Non-pigmented ciliary epithelial cell (primary cell): Measurements from ENCODE around the gene TWSG1.
A peak's percentile ranks its signal among the peaks of the same experiment; 100 is the strongest.
"Not testable (repeated sequence)": the region's sequence is repeated elsewhere in the genome, so short reads cannot be mapped to it uniquely, and the experiment has no call there.

Experiments used
- DNase-seq: peaks from one replicate; pipeline ENCODE4 v3.0.0-alpha.2; 2010; ENCODE audit warnings: low read depth

Gene TWSG1

GRCh38 chr18:9335697-9336045, 1.1 kb downstream of the TWSG1 start:
- DNase-seq = no peak

- no peak for DNase-seq
Observed at GRCh38 chr18:9336827-9337226, 2.3 kb downstream of the TWSG1 start.

DNA sequence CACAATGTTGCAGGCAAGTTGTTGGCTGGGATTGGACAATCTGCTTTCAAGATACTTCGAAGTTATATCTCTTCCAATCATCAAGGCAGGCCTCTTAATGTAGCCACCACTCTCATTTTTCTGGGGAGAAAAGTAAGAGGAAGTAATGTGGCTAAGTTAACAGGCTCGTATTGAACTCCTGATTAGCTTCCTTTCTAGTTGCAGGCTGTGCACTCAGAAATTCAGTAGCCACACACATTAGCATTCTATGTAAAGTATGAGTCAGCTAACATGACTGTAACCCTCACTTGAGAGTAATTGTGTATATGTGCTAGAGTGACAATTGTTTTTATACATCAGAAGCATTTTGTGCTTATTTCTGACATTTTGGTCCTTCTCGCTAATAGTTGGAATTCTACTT, 3.3 kb downstream of the TWSG1 start:
- no peak for DNase-seq

GRCh38 chr18:9340472-9340871, 5.9 kb downstream of the TWSG1 start:
- no peak for DNase-seq

DNA sequence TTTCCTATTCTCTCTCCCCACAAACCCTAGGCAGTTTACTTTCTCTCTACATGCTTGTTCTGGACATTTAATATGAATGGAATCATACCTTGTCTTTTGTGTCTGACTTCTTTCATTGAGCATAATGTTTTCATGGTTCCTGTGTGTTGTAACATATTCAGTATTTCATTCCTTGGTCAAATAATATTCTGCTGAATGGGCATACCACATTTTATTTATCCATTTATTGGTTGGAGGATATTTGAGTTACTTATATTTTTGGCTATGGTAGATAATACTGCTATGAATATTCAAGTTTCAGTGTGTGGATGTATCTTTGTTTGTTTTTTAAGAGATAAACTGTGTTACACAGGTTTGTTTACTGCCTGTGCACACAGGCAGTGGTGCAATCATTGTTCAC, 9.0 kb downstream of the TWSG1 start:
- no peak for DNase-seq

GRCh38 chr18:9346775-9347174, 12.2 kb downstream of the TWSG1 start:
- DNase-seq = no peak

GRCh38 chr18:9348079-9348671, 13.6 kb downstream of the TWSG1 start:
- peak; percentile 42 for DNase-seq

- no peak for DNase-seq
Observed at GRCh38 chr18:9348766-9349165, 14.2 kb downstream of the TWSG1 start.

- no peak for DNase-seq
Observed at GRCh38 chr18:9353596-9353995, 19.0 kb downstream of the TWSG1 start.

- no peak for DNase-seq
Observed at GRCh38 chr18:9354256-9354655, 19.7 kb downstream of the TWSG1 start.

DNA sequence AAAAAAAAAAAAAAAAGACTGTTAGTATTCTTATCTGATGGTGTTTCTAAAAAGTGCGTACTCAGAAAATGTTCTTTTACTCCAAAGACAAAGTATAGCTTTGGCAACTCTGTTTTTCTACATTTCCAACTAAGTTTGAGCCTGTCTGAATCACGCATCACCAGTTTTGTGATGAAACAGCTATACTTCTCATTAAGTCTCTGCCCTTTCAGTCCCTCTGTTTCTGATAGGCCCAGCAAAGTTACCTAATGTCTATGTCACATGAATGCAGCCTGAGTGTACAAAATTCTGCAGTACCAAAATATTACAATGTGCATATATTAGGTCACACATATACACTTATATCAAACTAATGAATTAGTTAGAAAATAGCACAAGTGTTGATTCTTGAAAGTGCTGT, 22.4 kb downstream of the TWSG1 start:
- DNase-seq = no peak

- no peak for DNase-seq
Observed at GRCh38 chr18:9359796-9360195, 25.2 kb downstream of the TWSG1 start.

DNA sequence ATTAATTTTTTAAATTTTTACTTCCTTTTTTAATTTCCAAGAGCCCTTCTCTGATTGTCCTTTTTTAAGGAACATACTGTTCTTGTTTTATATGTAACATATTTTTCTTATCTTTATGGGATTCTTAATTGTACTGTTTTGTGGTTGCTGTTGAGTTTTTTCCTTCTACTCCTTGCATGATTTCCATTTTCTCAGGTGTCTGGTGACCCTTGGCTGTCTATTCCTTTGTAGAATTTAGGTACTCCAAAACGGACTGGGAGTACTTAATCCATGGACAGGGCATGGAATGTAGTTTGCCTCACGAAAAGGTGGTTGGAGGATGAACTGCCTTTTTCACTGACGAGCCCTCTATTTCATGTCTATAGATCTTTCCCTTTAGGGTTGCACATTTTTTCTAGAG, 26.6 kb downstream of the TWSG1 start:
- no peak for DNase-seq

GRCh38 chr18:9362869-9363268, 28.3 kb downstream of the TWSG1 start:
- no peak for DNase-seq

DNA sequence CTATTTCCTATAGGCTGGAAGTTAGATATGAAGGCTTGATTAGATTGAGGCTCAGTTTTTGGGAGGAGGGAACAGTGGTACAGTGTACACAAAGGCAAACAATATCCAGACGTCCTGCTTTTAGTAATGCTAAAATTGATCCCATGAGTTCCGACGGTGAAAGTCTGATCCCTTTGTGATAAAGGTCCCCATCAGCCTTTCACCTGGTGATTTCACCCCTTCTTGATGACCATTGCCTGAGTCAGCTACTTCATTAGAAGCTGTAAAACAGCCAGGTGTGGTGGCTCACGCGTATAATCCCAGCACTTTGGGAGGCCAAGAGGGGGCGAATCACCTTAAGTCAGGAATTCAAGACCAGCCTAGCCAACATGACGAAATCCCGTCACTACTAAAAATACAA, 29.7 kb downstream of the TWSG1 start:
- DNase-seq = no peak

DNA sequence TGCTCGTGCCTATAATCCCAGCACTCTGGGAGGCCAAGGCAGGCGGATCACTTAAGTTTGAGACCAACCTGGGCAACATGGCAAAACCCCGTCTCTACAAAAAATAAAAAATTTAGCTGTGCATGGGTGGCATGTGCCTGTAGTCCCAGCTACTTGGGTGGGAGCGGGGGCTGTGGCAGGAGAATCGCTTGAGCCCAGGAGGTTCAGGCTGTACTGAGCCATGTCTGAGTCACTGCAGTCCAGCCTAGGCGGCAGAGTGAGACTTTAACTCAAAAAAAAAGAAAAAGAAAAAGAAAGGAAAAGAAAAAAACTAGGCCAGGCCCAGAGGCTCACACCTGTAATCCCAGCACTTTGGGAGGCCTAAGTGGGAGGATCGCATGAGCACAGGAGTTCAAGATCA, 30.8 kb downstream of the TWSG1 start:
- no peak for DNase-seq

DNA sequence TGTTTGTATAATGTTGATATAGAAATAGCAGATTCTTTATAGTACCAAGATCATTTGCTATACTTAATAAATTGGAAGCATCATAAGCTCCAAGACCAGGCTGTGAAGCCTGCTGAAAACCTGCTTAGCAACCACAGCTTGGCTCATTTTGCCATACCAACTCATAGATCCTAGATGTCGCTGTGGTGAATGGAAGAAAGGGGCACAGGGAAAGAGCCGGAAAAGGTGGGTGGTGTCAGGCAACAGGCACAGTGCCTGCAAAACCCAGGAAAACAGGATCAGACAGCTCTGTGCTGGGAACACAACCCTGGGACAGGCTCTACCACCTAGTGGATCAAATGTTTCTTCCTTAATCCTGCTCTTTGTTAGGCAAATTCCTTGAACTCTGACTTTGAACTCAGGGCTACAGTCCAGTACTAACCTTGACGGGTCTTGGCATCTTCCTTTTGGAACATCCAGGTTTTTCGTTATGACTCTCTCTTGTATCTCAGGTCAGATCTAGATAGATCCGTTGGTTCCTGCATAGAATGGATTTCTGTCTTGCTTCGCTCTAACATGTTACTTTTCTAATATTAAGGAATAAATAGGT, 31.6 kb downstream of the TWSG1 start:
- DNase-seq = peak; percentile 11

- DNase-seq = not testable (repeated sequence)
Observed at GRCh38 chr18:9373254-9373653, 38.7 kb downstream of the TWSG1 start.

- no peak for DNase-seq
Observed at GRCh38 chr18:9379118-9379517, 44.5 kb downstream of the TWSG1 start.

DNA sequence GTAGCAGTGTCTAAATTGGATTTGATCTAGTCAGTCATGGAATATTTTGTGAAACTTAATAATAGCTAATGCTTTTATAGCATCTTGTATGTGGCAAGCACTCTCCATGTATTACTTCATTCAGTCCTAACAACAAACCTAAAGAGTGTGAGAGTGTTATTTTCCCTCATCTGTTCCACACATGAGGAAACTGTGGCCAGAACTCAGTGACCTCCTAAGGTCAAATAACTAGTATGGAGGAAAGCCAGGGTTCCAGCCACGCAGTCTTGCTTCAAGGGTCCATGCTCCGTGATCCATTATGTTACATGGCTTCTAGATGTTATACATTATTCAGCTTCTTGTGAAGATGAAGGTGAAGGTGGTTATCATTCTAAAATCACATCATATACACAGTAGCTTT, 45.5 kb downstream of the TWSG1 start:
- no peak for DNase-seq

- no peak for DNase-seq
Observed at GRCh38 chr18:9380621-9381395, 46.2 kb downstream of the TWSG1 start.

GRCh38 chr18:9386879-9387278, 52.3 kb downstream of the TWSG1 start:
- no peak for DNase-seq

DNA sequence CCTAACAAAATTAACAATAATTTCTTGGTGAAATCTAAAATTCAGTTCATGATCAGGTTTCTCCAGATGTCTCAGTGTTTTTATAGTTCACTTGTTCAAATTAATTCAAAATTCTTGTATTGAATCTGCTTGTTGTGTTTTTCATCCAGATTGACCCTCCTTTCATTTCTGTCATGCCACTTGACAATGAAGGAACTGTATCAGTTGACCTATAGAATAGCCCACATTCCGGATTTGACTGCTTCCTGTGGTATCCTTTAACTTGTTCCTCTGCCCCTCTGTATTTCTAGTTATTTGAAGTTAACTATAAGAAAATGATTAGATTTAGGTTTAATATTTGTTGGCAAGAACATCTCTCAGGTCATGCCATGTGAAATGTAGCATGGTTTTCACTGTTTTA, 53.3 kb downstream of the TWSG1 start:
- DNase-seq = no peak

GRCh38 chr18:9389706-9390105, 55.1 kb downstream of the TWSG1 start:
- DNase-seq = no peak
